Activated T-cell treated with anti-CD3 and anti-CD28 coated beads, Interleukin-2, amount 50 U/mL, for 4 hours (primary cell): ENCODE results near the gene FGD1. TPM values are rescaled to one million over a fixed set of nuclear protein-coding genes. Genes with fewer than 3 reads are reported as not detected.

Source experiments
- ATAC-seq, 2 donors: fragments of 200-7000 bp; cut with Tn5 transposase; one replicate each; pipeline ENCODE4 v1.10.0; 2021
- DNase-seq: peaks from one replicate; pipeline ENCODE4 v3.0.0-alpha.2; 2020
- H3K27me3 Mint-ChIP-seq: one replicate; pipeline ENCODE4 v1.8.0; 2021; ENCODE audit warnings: low read depth, mixed read lengths
- H3K36me3 Mint-ChIP-seq: one replicate; pipeline ENCODE4 v1.8.0; 2022; ENCODE audit warnings: mixed read lengths; ENCODE audit not compliant: insufficient read depth
- H3K4me1 Mint-ChIP-seq: one replicate; pipeline ENCODE4 v1.8.0; 2021; ENCODE audit warnings: low read depth, mixed read lengths
- H3K4me3 Mint-ChIP-seq: one replicate; pipeline ENCODE4 v1.8.0; 2021; ENCODE audit warnings: mild to moderate bottlenecking, moderate library complexity, mixed read lengths
- H3K9me3 Mint-ChIP-seq: one replicate; pipeline ENCODE4 v1.8.0; 2021; ENCODE audit warnings: mixed read lengths
- total RNA-seq, 3 donors: library from RNA; stranded (reverse); gene quantifications; one replicate each; pipeline ENCODE4 v1.2.1, GENCODE V29; 2021

FGD1 gene
- total RNA-seq, 3 donors from 2014 or later = 0.11 to 0.15 (median 0.13) TPM

- ATAC-seq (peak; percentile 99), DNase-seq (peak; percentile 61)
- H3K4me3 Mint-ChIP-seq = peak within 1 kb of the TSS; percentile 94
- no peaks in the 10 kb centered on the region for H3K9me3 Mint-ChIP-seq
- H3K36me3 Mint-ChIP-seq = peaks cover 3% of the 10 kb centered on the region
- peaks cover 22% of the 10 kb centered on the region for H3K4me1 Mint-ChIP-seq
- H3K27me3 Mint-ChIP-seq = no peaks in the 10 kb centered on the region
Observed at GRCh38 chrX:54439960-54440871, 55.8 kb downstream of the FGD1 start, which contains the start of gene TSR2. TSR2 (plus strand) TSS chrX:54440404; CDS start chrX:54440422, 18 bp downstream.

GRCh38 chrX:54435121-54435520 is 60.9 kb downstream of the FGD1 start:
- ATAC-seq (no peak), DNase-seq (no peak)
- Mint-ChIP-seq H3K27me3 (no peaks in the 10 kb centered on the region), H3K36me3 (no peaks in the 10 kb centered on the region), H3K9me3 (no peaks in the 10 kb centered on the region), H3K4me3 (no peak overlapping the region), H3K4me1 (peaks cover 3% of the 10 kb centered on the region)

- Mint-ChIP-seq H3K4me1 (no peaks in the 10 kb centered on the region), H3K36me3 (no peaks in the 10 kb centered on the region), H3K9me3 (no peaks in the 10 kb centered on the region), H3K4me3 (no peak overlapping the region), H3K27me3 (peaks cover 3% of the 10 kb centered on the region)
- ATAC-seq (no peak), DNase-seq (no peak)
Observed at GRCh38 chrX:54430519-54430918, 65.5 kb downstream of the FGD1 start.

GRCh38 chrX:54427837-54428424 is 68.1 kb downstream of the FGD1 start:
- ATAC-seq (no peak), DNase-seq (no peak)
- Mint-ChIP-seq H3K4me1 (no peaks in the 10 kb centered on the region), H3K9me3 (no peaks in the 10 kb centered on the region), H3K36me3 (no peaks in the 10 kb centered on the region), H3K27me3 (peaks cover 3% of the 10 kb centered on the region), H3K4me3 (no peak overlapping the region)

- Mint-ChIP-seq H3K4me1 (no peaks in the 10 kb centered on the region), H3K9me3 (no peaks in the 10 kb centered on the region), H3K4me3 (no peak overlapping the region), H3K36me3 (no peaks in the 10 kb centered on the region), H3K27me3 (peaks cover 12% of the 10 kb centered on the region)
- DNase-seq = no peak
- peak in 1 of 2 donors; percentile 28 for ATAC-seq
Observed at GRCh38 chrX:54423161-54423888, 72.7 kb downstream of the FGD1 start.

- Mint-ChIP-seq H3K9me3 (no peaks in the 10 kb centered on the region), H3K27me3 (peaks cover 14% of the 10 kb centered on the region), H3K4me3 (no peak overlapping the region), H3K36me3 (no peaks in the 10 kb centered on the region), H3K4me1 (no peaks in the 10 kb centered on the region)
- DNase-seq (no peak), ATAC-seq (no peak)
Observed at GRCh38 chrX:54422168-54422567, 73.9 kb downstream of the FGD1 start.

- H3K9me3 Mint-ChIP-seq = no peaks in the 10 kb centered on the region
- H3K4me3 Mint-ChIP-seq = no peak overlapping the region
- peaks cover 8% of the 10 kb centered on the region for H3K4me1 Mint-ChIP-seq
- H3K36me3 Mint-ChIP-seq = no peaks in the 10 kb centered on the region
- ATAC-seq (no peak), DNase-seq (no peak)
- peaks cover 20% of the 10 kb centered on the region for H3K27me3 Mint-ChIP-seq
Observed at GRCh38 chrX:54419559-54420302, 76.3 kb downstream of the FGD1 start.

GRCh38 chrX:54416965-54417364 is 79.1 kb downstream of the FGD1 start:
- Mint-ChIP-seq H3K4me3 (no peak overlapping the region), H3K4me1 (peaks cover 8% of the 10 kb centered on the region), H3K27me3 (peaks cover 18% of the 10 kb centered on the region), H3K9me3 (no peaks in the 10 kb centered on the region), H3K36me3 (no peaks in the 10 kb centered on the region)
- no peak for ATAC-seq
- no peak for DNase-seq

GRCh38 chrX:54415534-54416350 is 80.3 kb downstream of the FGD1 start:
- peaks cover 8% of the 10 kb centered on the region for H3K4me1 Mint-ChIP-seq
- no peaks in the 10 kb centered on the region for H3K9me3 Mint-ChIP-seq

GRCh38 chrX:54413753-54414152 is 82.3 kb downstream of the FGD1 start:
- DNase-seq = no peak
- H3K36me3 Mint-ChIP-seq = no peaks in the 10 kb centered on the region
- peaks cover 15% of the 10 kb centered on the region for H3K27me3 Mint-ChIP-seq
- H3K4me3 Mint-ChIP-seq = no peak overlapping the region
- H3K9me3 Mint-ChIP-seq = no peaks in the 10 kb centered on the region
- peaks cover 14% of the 10 kb centered on the region for H3K4me1 Mint-ChIP-seq
- no peak for ATAC-seq

More at GRCh38 chrX:54415534-54416350, 80.3 kb downstream of the FGD1 start:
- Mint-ChIP-seq H3K27me3 (peaks cover 18% of the 10 kb centered on the region), H3K36me3 (no peaks in the 10 kb centered on the region), H3K4me3 (no peak overlapping the region)
- ATAC-seq (no peak), DNase-seq (no peak)

GRCh38 chrX:54411732-54412131 is 84.3 kb downstream of the FGD1 start:
- peaks cover 6% of the 10 kb centered on the region for H3K27me3 Mint-ChIP-seq
- H3K4me3 Mint-ChIP-seq = no peak overlapping the region
- ATAC-seq (no peak), DNase-seq (no peak)
- peaks cover 21% of the 10 kb centered on the region for H3K4me1 Mint-ChIP-seq
- no peaks in the 10 kb centered on the region for H3K9me3 Mint-ChIP-seq
- H3K36me3 Mint-ChIP-seq = no peaks in the 10 kb centered on the region

GRCh38 chrX:54407266-54407665 is 88.8 kb downstream of the FGD1 start:
- Mint-ChIP-seq H3K9me3 (no peaks in the 10 kb centered on the region), H3K36me3 (no peaks in the 10 kb centered on the region), H3K27me3 (peaks cover 4% of the 10 kb centered on the region), H3K4me1 (peaks cover 12% of the 10 kb centered on the region), H3K4me3 (no peak overlapping the region)
- ATAC-seq (no peak), DNase-seq (no peak)

GRCh38 chrX:54397113-54397512 is 98.9 kb downstream of the FGD1 start:
- Mint-ChIP-seq H3K27me3 (peaks cover under 1% of the 10 kb centered on the region), H3K4me1 (no peaks in the 10 kb centered on the region), H3K9me3 (no peaks in the 10 kb centered on the region), H3K36me3 (no peaks in the 10 kb centered on the region), H3K4me3 (no peak overlapping the region)
- ATAC-seq (no peak), DNase-seq (no peak)
